HEK293 (cell line): ENCODE measurements around the gene ZFP62.
A peak's percentile ranks its signal among the peaks of the same experiment; 100 is the strongest.

ENCODE experiments used
- CTCF ChIA-PET: fragments of 350-600 bp; formaldehyde crosslinking; extraction: SDS; loops from one replicate; lab custom pipeline; 2021; ENCODE audit warnings: antibody characterized with exemption; lab: Yijun Ruan, JAX
- POLR2A ChIA-PET: fragments of 300-600 bp; formaldehyde crosslinking; extraction: SDS; loops from one replicate; lab custom pipeline; 2020; ENCODE audit warnings: antibody characterized with exemption, inconsistent platforms; lab: Yijun Ruan, JAX
- H3K27ac ChIP-seq: fragments of 200-500 bp; sonication (Bioruptor generic); 2 replicates; pipeline ENCODE4 v1.5.1; 2014; ENCODE audit warnings: low read depth, low read length, control low read depth, inconsistent platforms; ENCODE audit errors: extremely low read depth
- H3K36me3 ChIP-seq, 2 experiments: fragments of 200-500 bp in 1 of 2; sonication (Bioruptor generic) in 1 of 2; 1 replicate in 1 of 2; 2 replicates in 1 of 2; pipeline ENCODE4 v1.5.1; 2014 to 2017; ENCODE audit warnings: inconsistent platforms in 2 of 2, low read length in 2 of 2; ENCODE audit not compliant: control insufficient read depth in 2 of 2, insufficient read depth in 1 of 2
- H3K4me1 ChIP-seq: fragments of 200-500 bp; sonication (Bioruptor generic); 2 replicates; pipeline ENCODE4 v1.5.1; 2014; ENCODE audit warnings: mild to moderate bottlenecking, low read length, inconsistent platforms; ENCODE audit not compliant: control insufficient read depth, insufficient read depth
- H3K4me3 ChIP-seq: 2 replicates; pipeline ENCODE4 v1.5.1; 2011; ENCODE audit warnings: low read depth, mild to moderate bottlenecking, control low read depth, low read length, moderate library complexity
- H3K9me3 ChIP-seq: fragments of 200-500 bp; sonication (Bioruptor generic); 2 replicates; pipeline ENCODE4 v1.5.1; 2014; ENCODE audit warnings: low read depth, low read length, inconsistent platforms; ENCODE audit not compliant: control insufficient read depth, insufficient read depth
- KLF16 ChIP-seq: fragments of 450-650 bp; formaldehyde crosslinking; IDR thresholded peaks from 2 replicates; pipeline ENCODE4 v1.5.1; 2017; ENCODE audit warnings: missing biosample characterization, missing genetic modification characterization
- KLF9 ChIP-seq: fragments of 450-650 bp; formaldehyde crosslinking; IDR thresholded peaks from 2 replicates; pipeline ENCODE4 v1.5.1; 2016; ENCODE audit warnings: missing biosample characterization, missing genetic modification characterization, low read depth
- PBX3 ChIP-seq: sonication (generic); formaldehyde crosslinking; IDR thresholded peaks from 2 replicates; pipeline ENCODE4 v1.8.1; 2022; ENCODE audit warnings: mild to moderate bottlenecking, moderate library complexity, missing genetic modification reagents
- REPIN1 ChIP-seq: fragments of 450-650 bp; formaldehyde crosslinking; IDR thresholded peaks from 2 replicates; pipeline ENCODE4 v1.5.1; 2017; ENCODE audit warnings: missing biosample characterization, missing genetic modification characterization, low read depth
- YY2 ChIP-seq: fragments of 450-650 bp; formaldehyde crosslinking; IDR thresholded peaks from 2 replicates; pipeline ENCODE4 v1.5.1; 2016; ENCODE audit warnings: missing biosample characterization, missing genetic modification characterization
- ZBTB17 ChIP-seq: fragments of 450-650 bp; formaldehyde crosslinking; IDR thresholded peaks from 2 replicates; pipeline ENCODE4 v1.5.1; 2016; ENCODE audit warnings: missing biosample characterization, missing genetic modification characterization
- ZNF23 ChIP-seq: fragments of 450-650 bp; formaldehyde crosslinking; IDR thresholded peaks from 2 replicates; pipeline ENCODE4 v1.5.1; 2016; ENCODE audit warnings: missing biosample characterization, missing genetic modification characterization, borderline replicate concordance
- ZNF311 ChIP-seq: fragments of 450-650 bp; formaldehyde crosslinking; IDR thresholded peaks from 2 replicates; pipeline ENCODE4 v1.5.1; 2017; ENCODE audit warnings: missing biosample characterization, missing genetic modification characterization, borderline replicate concordance
- ZNF335 ChIP-seq: fragments of 450-650 bp; formaldehyde crosslinking; conservative IDR thresholded peaks from 2 replicates; pipeline ENCODE4 v1.5.1; 2016; ENCODE audit warnings: missing biosample characterization, missing genetic modification characterization
- ZNF350 ChIP-seq: fragments of 450-650 bp; formaldehyde crosslinking; IDR thresholded peaks from 2 replicates; pipeline ENCODE4 v1.5.0; 2017; ENCODE audit warnings: missing biosample characterization, mild to moderate bottlenecking, missing genetic modification characterization
- ZNF366 ChIP-seq: fragments of 450-650 bp; formaldehyde crosslinking; conservative IDR thresholded peaks from 2 replicates; pipeline ENCODE4 v1.5.1; 2016; ENCODE audit warnings: missing biosample characterization, missing genetic modification characterization
- ZNF394 ChIP-seq: fragments of 450-650 bp; formaldehyde crosslinking; IDR thresholded peaks from 2 replicates; pipeline ENCODE4 v1.5.1; 2016; ENCODE audit warnings: missing biosample characterization, missing genetic modification characterization, mild to moderate bottlenecking, moderate library complexity, borderline replicate concordance
- ZNF521 ChIP-seq: fragments of 450-650 bp; formaldehyde crosslinking; IDR thresholded peaks from 2 replicates; pipeline ENCODE4 v1.5.1; 2017; ENCODE audit warnings: missing biosample characterization, mild to moderate bottlenecking, missing genetic modification characterization
- ZNF571 ChIP-seq: fragments of 450-650 bp; formaldehyde crosslinking; IDR thresholded peaks from 2 replicates; pipeline ENCODE4 v1.5.0; 2017; ENCODE audit warnings: missing biosample characterization, missing genetic modification characterization
- ZNF692 ChIP-seq: fragments of 450-650 bp; formaldehyde crosslinking; IDR thresholded peaks from 2 replicates; pipeline ENCODE4 v1.5.1; 2016; ENCODE audit warnings: missing biosample characterization, missing genetic modification characterization
- ZNF76 ChIP-seq: fragments of 450-650 bp; formaldehyde crosslinking; IDR thresholded peaks from 2 replicates; pipeline ENCODE4; 2016; ENCODE audit warnings: low read depth, missing biosample characterization, missing genetic modification characterization, borderline replicate concordance
- ZNF791 ChIP-seq: fragments of 450-650 bp; formaldehyde crosslinking; IDR thresholded peaks from 2 replicates; pipeline ENCODE4 v1.5.1; 2016; ENCODE audit warnings: missing biosample characterization, missing genetic modification characterization
- ZNF792 ChIP-seq: fragments of 450-650 bp; formaldehyde crosslinking; IDR thresholded peaks from 2 replicates; pipeline ENCODE4 v1.5.1; 2016; ENCODE audit warnings: missing biosample characterization, missing genetic modification characterization
- ZSCAN30 ChIP-seq: fragments of 450-650 bp; IDR thresholded peaks from 2 replicates; pipeline ENCODE4 v1.5.1; 2018; ENCODE audit warnings: missing biosample characterization, mild to moderate bottlenecking, missing genetic modification characterization, moderate library complexity
- TF ChIP-seq, protein P1 (sequence below): fragments of 450-650 bp; formaldehyde crosslinking; conservative IDR thresholded peaks from 2 replicates; pipeline ENCODE4 v1.5.1; 2016; ENCODE audit warnings: low read depth, missing biosample characterization, missing genetic modification characterization

ZFP62 gene

DNA sequence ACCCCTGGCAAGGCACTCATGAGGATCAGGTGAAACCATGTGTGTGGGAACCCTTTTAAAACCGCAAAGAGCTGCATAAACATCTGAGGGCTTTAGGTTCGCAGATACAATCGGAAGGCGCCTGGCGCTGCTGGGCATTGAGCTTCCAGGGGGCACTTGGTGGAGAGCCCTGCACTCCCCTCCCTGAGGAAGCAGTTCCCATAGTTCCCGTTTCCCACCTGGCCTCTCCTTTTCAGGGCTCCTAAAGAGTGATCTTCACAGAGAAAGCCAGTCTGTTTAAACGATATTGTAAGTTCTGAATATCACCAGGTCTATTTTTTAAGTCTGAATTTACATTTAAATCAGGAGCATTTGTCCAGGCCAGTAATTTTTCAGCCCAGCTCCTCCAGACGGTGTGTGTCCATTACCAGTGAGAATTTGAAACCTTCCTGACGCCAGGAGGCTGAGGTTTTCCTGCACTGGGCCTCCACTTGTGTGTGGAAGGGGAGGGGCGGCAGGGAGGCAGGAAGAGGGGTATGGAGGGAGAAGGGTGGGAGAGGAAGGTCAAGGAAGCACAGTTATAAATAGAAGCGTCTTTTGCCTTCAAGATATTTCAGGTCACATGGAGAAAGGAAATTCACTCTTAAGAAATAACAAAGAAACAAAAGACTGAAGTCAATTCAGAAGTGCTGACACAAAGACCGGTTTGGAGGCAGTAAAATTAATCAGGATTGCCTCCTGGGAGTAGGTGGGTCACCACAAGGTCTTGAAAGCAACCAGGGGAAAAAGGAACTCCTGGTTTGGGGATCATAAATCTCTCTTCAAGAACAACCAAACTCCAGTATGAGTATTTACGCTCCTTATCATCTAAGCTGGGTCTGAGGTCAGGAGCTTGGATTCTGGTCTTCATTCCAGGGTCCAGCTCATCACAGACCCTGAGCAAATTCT, 44.2 kb downstream of the ZFP62 start (continued):
- TF ChIP-seq ZNF76 (tag by site-specific recombination) (peak; percentile 79; the same call in 1 of the 2 replicates), REPIN1 (tag by site-specific recombination) (no peak), ZBTB17 (tag by site-specific recombination) (peak; percentile 68), KLF16 (tag by site-specific recombination) (no peak), ZNF394 (tag by site-specific recombination) (0 out of 2 replicates have a peak, but pooled peaks have one; percentile 34), ZNF335 (peak; percentile 55)

- TF ChIP-seq, protein P1, sequence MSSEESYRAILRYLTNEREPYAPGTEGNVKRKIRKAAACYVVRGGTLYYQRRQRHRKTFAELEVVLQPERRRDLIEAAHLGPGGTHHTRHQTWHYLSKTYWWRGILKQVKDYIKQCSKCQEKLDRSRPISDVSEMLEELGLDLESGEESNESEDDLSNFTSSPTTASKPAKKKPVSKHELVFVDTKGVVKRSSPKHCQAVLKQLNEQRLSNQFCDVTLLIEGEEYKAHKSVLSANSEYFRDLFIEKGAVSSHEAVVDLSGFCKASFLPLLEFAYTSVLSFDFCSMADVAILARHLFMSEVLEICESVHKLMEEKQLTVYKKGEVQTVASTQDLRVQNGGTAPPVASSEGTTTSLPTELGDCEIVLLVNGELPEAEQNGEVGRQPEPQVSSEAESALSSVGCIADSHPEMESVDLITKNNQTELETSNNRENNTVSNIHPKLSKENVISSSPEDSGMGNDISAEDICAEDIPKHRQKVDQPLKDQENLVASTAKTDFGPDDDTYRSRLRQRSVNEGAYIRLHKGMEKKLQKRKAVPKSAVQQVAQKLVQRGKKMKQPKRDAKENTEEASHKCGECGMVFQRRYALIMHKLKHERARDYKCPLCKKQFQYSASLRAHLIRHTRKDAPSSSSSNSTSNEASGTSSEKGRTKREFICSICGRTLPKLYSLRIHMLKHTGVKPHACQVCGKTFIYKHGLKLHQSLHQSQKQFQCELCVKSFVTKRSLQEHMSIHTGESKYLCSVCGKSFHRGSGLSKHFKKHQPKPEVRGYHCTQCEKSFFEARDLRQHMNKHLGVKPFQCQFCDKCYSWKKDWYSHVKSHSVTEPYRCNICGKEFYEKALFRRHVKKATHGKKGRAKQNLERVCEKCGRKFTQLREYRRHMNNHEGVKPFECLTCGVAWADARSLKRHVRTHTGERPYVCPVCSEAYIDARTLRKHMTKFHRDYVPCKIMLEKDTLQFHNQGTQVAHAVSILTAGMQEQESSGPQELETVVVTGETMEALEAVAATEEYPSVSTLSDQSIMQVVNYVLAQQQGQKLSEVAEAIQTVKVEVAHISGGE (tag by site-specific recombination), result no peak
- 0 out of 2 replicates have a peak, but pooled peaks have one; percentile 31 for TF ChIP-seq ZNF692 (tag by site-specific recombination)
Observed at GRCh38 chr5:180815293-180815917, 45.7 kb downstream of the ZFP62 start.

DNA sequence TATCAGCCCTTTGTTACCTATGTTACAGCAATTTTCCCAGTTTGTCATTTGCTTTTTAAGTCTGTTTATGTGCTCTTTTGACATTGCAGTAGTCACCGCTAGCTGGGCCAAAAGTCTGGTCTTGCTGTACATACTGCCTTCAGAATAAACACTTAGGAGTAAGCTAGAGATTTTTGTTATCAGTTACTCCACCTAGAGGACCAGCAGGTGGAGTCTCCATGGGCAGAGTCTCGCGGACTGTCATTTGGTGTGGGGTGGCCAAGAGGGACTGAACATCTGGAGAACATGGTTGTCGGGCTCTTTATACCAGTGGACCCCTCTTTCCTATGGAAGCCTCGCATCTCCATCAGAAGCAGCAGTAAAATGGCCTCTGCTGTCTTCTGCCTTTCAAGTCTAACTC, 47.7 kb downstream of the ZFP62 start:
- Histone ChIP-seq H3K4me3 (no peak overlapping the region), H3K9me3 (no peaks in the 10 kb centered on the region), H3K36me3 (peaks cover 0 to 2% of the 10 kb centered on the region in 2 experiments; a peak in 1 of 3 replicates), H3K4me1 (peaks cover 29% of the 10 kb centered on the region), H3K27ac (no peak overlapping the region)
- POLR2A ChIA-PET, result no interaction called here
- CTCF ChIA-PET, result interaction anchor here (0.9 to 1.8 kb wide), 3 partner anchors 10 to 26 kb away, joined by 3 to 4 read pairs (median 4); no protein-coding TSS in a partner anchor
- no peak for TF ChIP-seq ZNF311 (tag by site-specific recombination)
- TF ChIP-seq ZNF571 (tag by site-specific recombination), result no peak
- TF ChIP-seq ZNF394 (tag by site-specific recombination), result no peak
- TF ChIP-seq ZSCAN30 (tag by site-specific recombination), result no peak
- no peak for TF ChIP-seq ZNF791 (tag by site-specific recombination)
- TF ChIP-seq PBX3 (CRISPR knock-in tag), result no peak
- no peak for TF ChIP-seq KLF9 (tag by site-specific recombination)
- no peak for TF ChIP-seq ZNF792 (tag by site-specific recombination)
- TF ChIP-seq ZNF350 (tag by site-specific recombination), result no peak
- no peak for TF ChIP-seq ZNF521 (tag by site-specific recombination)
- no peak for TF ChIP-seq YY2 (tag by site-specific recombination)
- TF ChIP-seq ZNF366 (tag by site-specific recombination), result no peak
- no peak for TF ChIP-seq ZNF23 (tag by site-specific recombination)
- TF ChIP-seq, protein P1 (tag by site-specific recombination), result no peak

More at GRCh38 chr5:180815293-180815917, 45.7 kb downstream of the ZFP62 start:
- H3K4me1 ChIP-seq, result peaks cover 22% of the 10 kb centered on the region
- H3K36me3 ChIP-seq, result no peaks in the 10 kb centered on the region
- CTCF ChIA-PET, result interaction anchor here (0.6 kb wide), 1 partner anchor 9 kb away, joined by 3 read pairs; no protein-coding TSS in a partner anchor
- no peak overlapping the region for H3K27ac ChIP-seq
- H3K9me3 ChIP-seq, result no peaks in the 10 kb centered on the region
- H3K4me3 ChIP-seq, result no peak overlapping the region
- POLR2A ChIA-PET, result no interaction called here
